Measurements from ENCODE around the gene DDR1. TPM values are rescaled to one million over a fixed set of nuclear protein-coding genes. Genes with fewer than 3 reads are reported as not detected.

Gene DDR1
- total RNA-seq, 2 donors from 2014 or later, result 140 to 151 TPM

- H3K4me3 ChIP-seq (ENCODE audit: low read length), result no peak overlapping the region
- Mint-ChIP-seq H3K36me3 (ENCODE audit: low read depth) (no peaks in the 10 kb centered on the region), H3K4me1 (peaks cover 12% of the 10 kb centered on the region), H3K9me3 (no peaks in the 10 kb centered on the region), H3K4me3 (no peak overlapping the region), H3K27ac (no peak overlapping the region), H3K27me3 (ENCODE audit: insufficient read depth) (peaks cover 8% of the 10 kb centered on the region)
- H3K27me3 ChIP-seq (ENCODE audit: control insufficient read depth, insufficient read depth, low read length, poor library complexity, severe bottlenecking), result no peaks in the 10 kb centered on the region
- TF ChIP-seq, protein P1, sequence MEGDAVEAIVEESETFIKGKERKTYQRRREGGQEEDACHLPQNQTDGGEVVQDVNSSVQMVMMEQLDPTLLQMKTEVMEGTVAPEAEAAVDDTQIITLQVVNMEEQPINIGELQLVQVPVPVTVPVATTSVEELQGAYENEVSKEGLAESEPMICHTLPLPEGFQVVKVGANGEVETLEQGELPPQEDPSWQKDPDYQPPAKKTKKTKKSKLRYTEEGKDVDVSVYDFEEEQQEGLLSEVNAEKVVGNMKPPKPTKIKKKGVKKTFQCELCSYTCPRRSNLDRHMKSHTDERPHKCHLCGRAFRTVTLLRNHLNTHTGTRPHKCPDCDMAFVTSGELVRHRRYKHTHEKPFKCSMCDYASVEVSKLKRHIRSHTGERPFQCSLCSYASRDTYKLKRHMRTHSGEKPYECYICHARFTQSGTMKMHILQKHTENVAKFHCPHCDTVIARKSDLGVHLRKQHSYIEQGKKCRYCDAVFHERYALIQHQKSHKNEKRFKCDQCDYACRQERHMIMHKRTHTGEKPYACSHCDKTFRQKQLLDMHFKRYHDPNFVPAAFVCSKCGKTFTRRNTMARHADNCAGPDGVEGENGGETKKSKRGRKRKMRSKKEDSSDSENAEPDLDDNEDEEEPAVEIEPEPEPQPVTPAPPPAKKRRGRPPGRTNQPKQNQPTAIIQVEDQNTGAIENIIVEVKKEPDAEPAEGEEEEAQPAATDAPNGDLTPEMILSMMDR (conservative IDR thresholded peaks at IDR 0.05), result no peak
- no peaks in the 10 kb centered on the region for H3K4me1 ChIP-seq (ENCODE audit: control insufficient read depth, insufficient read depth, low read length)
- no peak overlapping the region for H3K27ac ChIP-seq (ENCODE audit: low read depth, low read length)
- DNase-seq, result no peak
- H3K36me3 ChIP-seq (ENCODE audit: control insufficient read depth, insufficient read depth, low read length), result no peaks in the 10 kb centered on the region
- no peak overlapping the region for H3K9ac ChIP-seq (ENCODE audit: extremely low read depth, low read length, poor library complexity, severe bottlenecking)
- 72 to 84% methylated on average over 3 to 6 of the region's 6 CpGs for WGBS, 2 experiments (ENCODE audit: insufficient coverage in 1 of 2, insufficient read length in 1 of 2)
- H3K9me3 ChIP-seq (ENCODE audit: control insufficient read depth, low read length), result no peaks in the 10 kb centered on the region
Measured at GRCh38 chr6:30937265-30937664, 52.9 kb downstream of the DDR1 start.

GRCh38 chr6:30938730-30939129 is 54.4 kb downstream of the DDR1 start:
- Mint-ChIP-seq H3K9me3 (no peaks in the 10 kb centered on the region), H3K4me1 (peaks cover 16% of the 10 kb centered on the region), H3K27ac (no peak overlapping the region)

GRCh38 chr6:30939473-30939872 is 55.2 kb downstream of the DDR1 start:
- no peaks in the 10 kb centered on the region for H3K27me3 ChIP-seq (ENCODE audit: control insufficient read depth, insufficient read depth, low read length, poor library complexity, severe bottlenecking)
- H3K4me3 ChIP-seq (ENCODE audit: low read length), result no peak overlapping the region
- no peak for DNase-seq
- no peak overlapping the region for H3K9ac ChIP-seq (ENCODE audit: extremely low read depth, low read length, poor library complexity, severe bottlenecking)
- Mint-ChIP-seq H3K4me3 (no peak overlapping the region), H3K27ac (no peak overlapping the region), H3K36me3 (ENCODE audit: low read depth) (no peaks in the 10 kb centered on the region), H3K27me3 (ENCODE audit: insufficient read depth) (peaks cover 8% of the 10 kb centered on the region), H3K4me1 (peaks cover 16% of the 10 kb centered on the region), H3K9me3 (no peaks in the 10 kb centered on the region)
- H3K4me1 ChIP-seq (ENCODE audit: control insufficient read depth, insufficient read depth, low read length), result no peaks in the 10 kb centered on the region
- no peaks in the 10 kb centered on the region for H3K36me3 ChIP-seq (ENCODE audit: control insufficient read depth, insufficient read depth, low read length)
- WGBS, 2 experiments (ENCODE audit: insufficient coverage in 1 of 2, insufficient read length in 1 of 2), result 91 to 93% methylated on average over 3 of the region's 3 CpGs
- TF ChIP-seq, protein P1 (conservative IDR thresholded peaks at IDR 0.05), result no peak
- H3K9me3 ChIP-seq (ENCODE audit: control insufficient read depth, low read length), result no peaks in the 10 kb centered on the region
- no peak overlapping the region for H3K27ac ChIP-seq (ENCODE audit: low read depth, low read length)

More at GRCh38 chr6:30938730-30939129, 54.4 kb downstream of the DDR1 start:
- Histone ChIP-seq H3K4me1 (ENCODE audit: control insufficient read depth, insufficient read depth, low read length) (no peaks in the 10 kb centered on the region), H3K27ac (ENCODE audit: low read depth, low read length) (no peak overlapping the region), H3K4me3 (ENCODE audit: low read length) (no peak overlapping the region), H3K9ac (ENCODE audit: extremely low read depth, low read length, poor library complexity, severe bottlenecking) (no peak overlapping the region), H3K36me3 (ENCODE audit: control insufficient read depth, insufficient read depth, low read length) (no peaks in the 10 kb centered on the region), H3K9me3 (ENCODE audit: control insufficient read depth, low read length) (no peaks in the 10 kb centered on the region), H3K27me3 (ENCODE audit: control insufficient read depth, insufficient read depth, low read length, poor library complexity, severe bottlenecking) (no peaks in the 10 kb centered on the region)
- H3K4me3 Mint-ChIP-seq, result no peak overlapping the region
- DNase-seq, result no peak
- H3K36me3 Mint-ChIP-seq (ENCODE audit: low read depth), result no peaks in the 10 kb centered on the region
- WGBS, 2 experiments (ENCODE audit: insufficient coverage in 1 of 2, insufficient read length in 1 of 2), result 95 to 100% methylated on average over 1 to 4 of the region's 4 CpGs
- TF ChIP-seq, protein P1 (conservative IDR thresholded peaks at IDR 0.05), result no peak
- H3K27me3 Mint-ChIP-seq (ENCODE audit: insufficient read depth), result peaks cover 8% of the 10 kb centered on the region
